RPMI8226 (cell line): Measurements from ENCODE around the gene FGF12.
A peak's percentile ranks its signal among the peaks of the same experiment; 100 is the strongest.

Experiments
- DNase-seq: peaks from one replicate; pipeline ENCODE4 v3.0.0-alpha.2; 2015

Gene FGF12

DNA sequence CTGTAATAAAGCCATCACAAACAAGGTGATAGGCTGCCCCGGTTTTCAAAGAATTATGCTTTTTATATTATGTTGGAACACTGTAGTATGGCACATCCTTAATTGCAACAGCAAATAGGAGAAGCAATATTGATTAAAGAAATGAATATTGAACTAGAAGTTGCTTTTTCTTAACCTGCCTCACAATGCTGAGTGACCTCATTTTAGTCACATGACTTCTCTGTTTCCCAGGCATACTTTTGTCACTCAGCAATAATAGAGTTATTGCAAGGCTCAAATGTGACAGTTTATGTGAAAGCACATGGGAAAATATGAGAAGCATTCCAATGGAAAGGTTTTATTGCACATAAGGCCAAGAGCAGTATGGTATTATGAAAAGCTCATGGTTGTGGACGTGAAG is 400.7 kb downstream of the FGF12 start:
- no peak for DNase-seq

DNA sequence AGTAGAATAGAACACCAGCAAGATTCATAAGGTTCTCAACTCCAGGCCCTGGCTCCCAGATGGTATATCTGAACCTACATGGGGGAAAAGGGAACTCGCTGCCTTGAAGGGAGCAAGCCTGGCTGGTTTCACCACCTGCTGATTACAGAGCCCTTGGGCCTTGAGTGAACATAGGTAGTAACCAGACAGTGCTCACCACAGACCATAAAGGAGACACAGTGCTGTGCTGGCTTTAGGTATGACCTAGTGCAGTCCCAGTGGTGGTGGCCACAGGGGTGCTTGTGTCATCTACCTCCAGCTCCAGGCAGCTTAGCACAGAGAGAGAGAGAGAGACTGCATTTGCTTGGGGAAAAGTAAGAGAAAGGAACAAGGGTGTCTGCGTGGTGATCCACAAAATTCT is 409.8 kb downstream of the FGF12 start:
- no peak for DNase-seq

DNA sequence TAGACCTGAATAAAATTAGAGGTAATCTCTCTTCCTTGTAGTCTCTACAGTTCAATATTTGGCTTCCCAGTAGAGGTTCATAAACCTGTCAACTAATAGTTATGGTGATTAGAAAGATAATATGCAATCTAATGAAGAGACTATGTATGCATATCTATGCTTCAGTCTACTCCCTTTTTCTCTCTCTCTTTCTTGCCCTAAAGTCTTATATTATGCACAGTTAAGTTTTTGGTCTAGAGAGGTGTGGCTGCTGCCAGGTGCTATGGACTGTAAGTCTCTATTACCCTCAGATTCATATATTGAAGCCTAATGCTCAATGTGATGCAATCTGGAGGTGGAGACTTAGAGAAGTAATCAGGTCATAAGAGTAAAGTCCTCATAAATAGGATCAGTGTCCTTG is 413.7 kb downstream of the FGF12 start:
- no peak for DNase-seq

DNA sequence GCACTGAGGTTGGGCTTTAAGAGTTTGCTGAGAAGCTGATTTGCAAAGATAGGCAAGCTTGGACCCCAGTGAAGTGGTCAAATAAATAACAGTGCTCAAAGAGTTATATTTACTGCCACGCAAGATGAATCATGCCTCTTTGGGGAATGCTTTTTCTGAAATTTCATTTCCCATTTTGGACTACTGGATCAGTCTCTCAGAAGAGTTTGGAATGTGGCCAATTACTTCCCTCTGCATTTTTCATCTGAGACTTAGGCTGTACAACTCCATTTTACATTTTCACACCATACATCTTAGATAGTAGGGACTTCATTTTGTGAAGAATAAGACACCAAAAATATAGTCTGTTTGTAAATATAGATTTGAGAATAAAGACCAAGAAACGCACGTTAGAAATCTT is 419.7 kb downstream of the FGF12 start:
- DNase-seq = no peak

DNA sequence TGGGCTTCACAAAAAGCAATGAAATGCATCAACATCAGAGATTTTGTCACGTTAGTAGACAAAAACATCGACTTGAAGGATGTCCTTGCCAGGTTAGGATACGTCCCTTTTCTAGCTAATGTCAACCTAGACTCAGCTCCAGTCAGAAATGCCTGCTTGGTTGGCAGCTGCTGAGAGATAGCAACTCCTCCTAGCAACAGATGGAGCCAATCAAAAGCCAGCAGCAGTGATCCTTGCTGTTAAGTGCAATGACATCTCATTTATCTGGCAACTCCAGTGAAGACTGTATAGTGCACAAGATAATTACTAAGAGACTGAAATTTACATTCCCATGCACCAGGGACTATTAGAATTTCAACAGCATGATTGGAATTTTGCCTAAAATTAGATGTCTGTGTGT is 424.1 kb downstream of the FGF12 start:
- no peak for DNase-seq

DNA sequence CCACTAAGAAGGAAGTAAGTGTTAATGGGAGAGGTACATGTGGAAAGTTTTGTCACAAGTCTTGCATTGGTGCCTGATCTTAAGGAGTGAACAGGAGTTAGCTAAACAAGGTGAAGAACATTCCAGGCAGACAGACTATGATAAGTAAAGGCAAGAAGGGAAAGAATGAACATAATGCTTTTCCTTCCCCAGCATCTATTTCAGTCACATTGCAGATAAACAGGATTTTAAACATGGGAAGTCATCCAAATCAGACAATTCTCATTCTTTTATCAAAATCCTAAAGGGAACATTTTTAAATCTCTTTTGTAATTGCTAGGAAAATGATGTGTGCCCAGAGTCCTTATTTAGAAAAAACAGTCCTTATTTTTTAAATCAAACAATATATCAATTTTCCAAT is 424.6 kb downstream of the FGF12 start:
- DNase-seq = no peak

DNA sequence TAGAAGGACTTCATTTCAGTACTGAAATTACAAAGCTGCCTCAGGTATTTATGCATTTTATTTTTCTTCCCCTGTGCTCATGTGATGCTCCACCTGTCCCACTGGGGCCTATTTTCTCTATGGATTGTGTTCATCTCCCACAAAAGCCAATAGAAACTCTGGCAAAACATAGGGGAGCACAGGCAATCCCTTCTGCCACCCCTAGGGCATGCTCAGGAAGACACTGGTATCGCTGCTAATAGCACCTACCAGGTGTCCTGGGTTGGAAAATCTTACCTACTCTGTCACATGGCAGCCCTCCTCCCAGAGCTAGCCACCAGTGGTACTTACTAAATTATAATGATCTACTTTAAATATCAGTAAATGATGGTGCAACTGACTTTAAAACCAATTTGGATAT is 427.4 kb downstream of the FGF12 start:
- DNase-seq = no peak

DNA sequence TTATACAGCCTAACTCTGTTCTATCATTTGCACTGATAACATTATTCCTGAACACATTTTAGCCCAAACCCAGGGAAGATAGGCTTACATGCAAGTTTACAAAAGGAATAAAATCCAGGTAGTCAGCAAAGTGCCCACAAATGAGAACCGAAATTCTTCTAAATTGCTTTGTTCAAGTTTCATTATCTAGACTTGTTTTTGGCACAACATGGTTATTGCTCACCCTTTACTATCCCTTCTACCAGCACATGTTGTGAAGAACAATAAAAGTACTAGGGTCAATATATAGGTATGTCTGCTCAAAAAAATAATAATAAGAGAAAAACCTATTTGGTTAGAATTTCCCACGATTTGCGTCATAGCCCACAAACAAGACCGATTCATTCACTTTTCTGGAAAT is 430.5 kb downstream of the FGF12 start:
- DNase-seq = peak; percentile 17

DNA sequence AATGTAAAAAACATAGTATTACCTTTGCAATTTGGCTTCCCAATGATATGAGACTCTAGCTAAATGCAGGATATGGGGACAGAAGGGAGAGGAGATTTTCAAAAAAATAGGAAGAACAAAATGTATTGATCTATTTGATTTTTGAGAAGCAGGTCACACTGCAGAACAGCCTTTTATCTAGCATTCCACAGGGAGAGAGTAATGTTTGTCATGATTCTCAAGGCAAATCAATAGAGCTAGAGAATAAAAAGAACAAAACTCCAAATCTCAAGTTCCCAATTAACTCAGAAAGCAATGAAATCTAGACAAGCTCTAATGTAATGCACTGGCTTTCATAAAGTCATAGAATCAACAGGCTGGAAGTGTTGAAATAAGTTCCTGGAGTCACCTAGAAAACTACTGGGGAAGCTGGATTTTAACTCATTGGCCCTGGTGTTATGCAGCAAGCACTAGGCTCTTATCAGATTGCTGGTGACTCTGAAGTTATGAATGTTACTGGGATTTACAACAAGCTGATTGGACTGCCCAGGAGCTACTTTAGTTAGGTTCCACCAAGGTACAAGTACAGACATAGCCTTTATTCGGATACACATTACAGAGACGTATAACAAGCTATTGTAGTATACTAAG is 442.8 kb downstream of the FGF12 start:
- no peak for DNase-seq

DNA sequence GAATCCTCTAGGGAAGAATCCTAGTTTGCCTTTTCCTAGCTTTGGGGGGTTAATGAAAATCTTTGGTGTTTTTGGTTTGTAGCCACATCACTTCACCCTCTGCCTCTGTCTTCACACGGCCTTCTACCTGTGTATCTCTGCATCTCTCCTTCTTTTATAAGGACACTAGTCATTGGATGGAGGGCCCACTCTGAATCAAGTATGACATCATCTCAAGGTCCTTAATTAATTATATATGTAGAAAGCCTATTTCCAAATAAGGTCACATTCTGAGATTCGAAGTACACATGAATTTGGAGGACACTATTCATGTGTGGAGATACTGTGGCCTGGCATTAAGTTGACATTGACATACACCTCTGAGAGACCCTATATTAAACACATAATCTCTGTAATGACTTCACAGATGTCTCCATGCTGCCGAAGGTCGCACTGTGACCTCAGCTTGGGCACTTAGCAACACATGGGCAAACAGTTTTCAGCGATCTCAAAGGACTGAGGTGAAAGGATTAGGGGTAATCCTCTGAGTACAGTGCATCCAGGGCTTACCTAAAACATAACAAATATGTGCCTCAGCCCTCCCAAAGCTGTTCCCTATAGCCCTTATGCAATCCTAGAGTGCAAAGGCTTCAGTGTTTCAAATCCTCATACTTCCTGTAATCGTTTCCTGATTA is 446.0 kb downstream of the FGF12 start:
- DNase-seq = no peak

DNA sequence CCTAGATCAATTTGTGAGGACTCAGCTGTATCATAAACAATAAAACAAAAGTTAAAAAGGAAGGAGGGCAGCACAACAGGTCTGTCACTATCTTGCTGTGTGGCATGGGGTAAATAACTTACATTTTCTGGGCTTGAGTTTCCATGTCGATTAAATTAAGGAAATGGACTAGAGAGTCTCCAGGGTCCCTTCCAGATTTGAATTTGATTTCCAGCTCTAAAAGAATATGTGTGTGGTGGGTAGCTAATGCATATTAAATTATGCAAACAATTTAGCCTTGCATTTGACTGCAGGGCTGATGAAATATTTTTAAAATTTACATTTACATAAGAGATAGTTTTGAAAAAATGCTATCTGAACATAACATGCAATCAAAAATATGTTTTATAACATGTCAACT is 447.7 kb downstream of the FGF12 start:
- no peak for DNase-seq

DNA sequence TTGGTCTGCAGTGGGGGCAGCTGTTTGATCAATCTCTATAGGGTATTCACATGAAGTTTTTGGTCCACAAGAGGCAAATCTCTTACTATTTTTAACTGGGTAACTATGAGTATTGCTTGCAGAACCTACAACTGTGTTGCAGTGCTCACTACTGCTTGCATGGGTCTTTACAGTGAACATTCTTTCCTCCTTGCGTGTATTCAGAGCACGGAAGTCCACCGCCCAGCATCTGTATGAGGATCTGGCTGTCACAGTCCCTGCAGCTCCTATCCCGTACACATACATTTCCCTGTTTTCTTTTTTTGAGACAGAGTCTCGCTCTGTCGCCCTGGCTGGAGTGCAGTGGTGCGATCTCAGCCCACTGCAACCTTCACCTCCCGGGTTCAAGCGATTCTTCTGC is 449.9 kb downstream of the FGF12 start:
- no peak for DNase-seq

DNA sequence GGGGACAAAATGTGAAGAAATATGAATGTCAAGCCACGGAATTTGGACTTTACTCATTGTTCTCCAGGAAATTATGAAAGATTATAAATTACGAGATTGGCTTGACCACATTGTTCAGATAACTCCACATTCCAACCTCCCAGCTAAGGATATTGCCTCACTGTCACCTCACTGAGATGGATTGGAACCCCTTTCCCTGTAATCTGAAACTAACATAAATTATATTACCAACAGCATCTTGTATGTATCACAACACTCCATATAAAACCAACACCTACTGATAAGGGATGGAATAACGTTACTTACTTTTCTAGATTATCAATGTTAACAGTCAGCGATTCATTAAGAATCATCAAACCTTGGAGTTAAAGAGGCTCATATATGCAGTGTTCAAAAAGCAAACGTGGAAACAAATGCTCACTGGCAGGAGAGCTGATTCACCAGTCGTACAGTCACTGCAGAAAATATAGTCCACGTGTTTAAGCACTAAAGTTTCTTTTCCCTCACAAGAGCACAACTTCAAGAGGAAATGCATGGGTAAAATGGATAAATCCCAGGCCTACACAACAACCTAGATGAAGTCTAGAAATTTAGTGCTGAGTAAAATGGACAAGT is 451.5 kb downstream of the FGF12 start:
- no peak for DNase-seq

DNA sequence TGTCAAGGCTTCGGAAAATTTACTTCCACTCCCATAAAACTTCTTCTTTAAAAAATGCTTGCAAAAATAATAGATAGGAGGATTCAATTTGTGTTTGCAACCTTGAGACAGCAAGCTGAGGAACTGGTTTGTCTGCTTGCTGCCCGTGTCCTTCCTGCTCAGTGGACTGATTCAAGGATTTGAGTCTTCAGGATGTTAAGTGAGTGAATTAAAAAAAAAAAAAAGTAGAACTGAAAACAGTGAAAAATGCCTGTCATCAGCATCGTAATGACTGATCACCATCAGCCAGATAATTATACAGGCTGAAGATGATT is 453.7 kb downstream of the FGF12 start:
- no peak for DNase-seq

DNA sequence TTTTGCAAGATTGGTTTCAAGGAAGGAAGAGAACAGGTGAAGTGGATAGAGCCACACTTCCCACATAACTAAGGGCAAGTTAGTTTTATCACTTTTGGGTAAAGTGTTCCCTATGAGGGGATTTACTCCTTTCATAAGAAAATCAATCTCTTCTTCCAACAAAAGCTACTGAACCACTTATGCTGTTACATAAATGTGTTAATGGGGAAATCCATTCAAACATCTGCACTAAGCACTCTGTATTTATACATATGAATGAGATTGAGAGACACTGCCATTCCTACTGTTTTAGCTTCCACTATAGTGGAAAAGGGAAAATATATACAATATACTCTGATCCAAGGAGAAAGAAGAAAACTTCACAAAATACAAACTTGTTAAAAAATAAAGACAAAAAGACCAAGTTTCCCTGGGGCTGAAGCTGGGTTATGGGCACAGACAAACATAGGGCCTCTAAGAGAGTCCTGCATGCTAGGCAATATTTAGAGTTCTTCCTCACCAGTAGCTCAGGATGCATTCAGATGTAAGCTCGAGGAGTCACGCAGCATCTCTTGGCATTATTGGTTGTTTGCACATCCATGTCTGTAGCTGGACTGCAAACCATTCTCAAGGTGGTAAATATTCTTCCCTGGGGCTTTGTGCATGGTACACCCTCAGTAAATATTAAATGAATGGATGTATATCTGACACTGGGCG is 454.2 kb downstream of the FGF12 start:
- DNase-seq = no peak

DNA sequence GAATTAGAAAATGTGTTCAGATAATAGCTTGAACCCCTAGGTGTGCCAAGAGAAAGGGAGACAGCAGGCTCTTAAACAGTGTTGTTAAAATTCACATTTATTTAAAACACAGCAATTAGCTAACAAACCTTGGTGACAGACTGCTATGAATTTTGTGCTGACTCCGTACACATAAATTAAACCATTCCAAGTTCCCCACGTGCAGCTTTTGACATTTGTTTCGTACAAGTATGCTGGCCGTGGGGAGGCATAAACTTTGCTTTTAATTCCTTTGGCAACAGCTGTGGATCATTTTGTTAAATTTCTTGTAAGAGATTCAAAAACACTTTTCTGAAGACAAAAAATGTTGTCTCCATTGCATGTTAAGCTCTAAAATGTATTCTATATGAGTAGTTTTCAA is 465.3 kb downstream of the FGF12 start:
- DNase-seq = no peak

DNA sequence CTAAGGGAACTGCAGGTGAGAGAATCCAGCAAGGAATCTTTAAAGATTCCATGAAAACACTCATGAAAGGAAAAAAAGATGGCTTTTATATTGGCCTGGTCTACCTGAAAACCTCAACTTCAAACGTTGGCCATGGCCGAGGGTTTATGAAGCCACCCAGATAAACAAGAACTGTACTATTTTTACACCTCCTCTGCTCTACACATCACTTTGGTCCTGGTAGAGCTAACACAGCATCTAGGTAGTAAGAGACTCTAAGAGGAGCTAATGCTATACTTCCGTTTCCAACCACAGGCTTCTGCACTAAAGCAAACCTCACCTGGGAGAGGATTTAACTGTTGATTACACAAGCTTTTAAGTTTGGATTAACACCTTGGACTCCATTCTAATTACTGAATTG is 466.2 kb downstream of the FGF12 start:
- no peak for DNase-seq

DNA sequence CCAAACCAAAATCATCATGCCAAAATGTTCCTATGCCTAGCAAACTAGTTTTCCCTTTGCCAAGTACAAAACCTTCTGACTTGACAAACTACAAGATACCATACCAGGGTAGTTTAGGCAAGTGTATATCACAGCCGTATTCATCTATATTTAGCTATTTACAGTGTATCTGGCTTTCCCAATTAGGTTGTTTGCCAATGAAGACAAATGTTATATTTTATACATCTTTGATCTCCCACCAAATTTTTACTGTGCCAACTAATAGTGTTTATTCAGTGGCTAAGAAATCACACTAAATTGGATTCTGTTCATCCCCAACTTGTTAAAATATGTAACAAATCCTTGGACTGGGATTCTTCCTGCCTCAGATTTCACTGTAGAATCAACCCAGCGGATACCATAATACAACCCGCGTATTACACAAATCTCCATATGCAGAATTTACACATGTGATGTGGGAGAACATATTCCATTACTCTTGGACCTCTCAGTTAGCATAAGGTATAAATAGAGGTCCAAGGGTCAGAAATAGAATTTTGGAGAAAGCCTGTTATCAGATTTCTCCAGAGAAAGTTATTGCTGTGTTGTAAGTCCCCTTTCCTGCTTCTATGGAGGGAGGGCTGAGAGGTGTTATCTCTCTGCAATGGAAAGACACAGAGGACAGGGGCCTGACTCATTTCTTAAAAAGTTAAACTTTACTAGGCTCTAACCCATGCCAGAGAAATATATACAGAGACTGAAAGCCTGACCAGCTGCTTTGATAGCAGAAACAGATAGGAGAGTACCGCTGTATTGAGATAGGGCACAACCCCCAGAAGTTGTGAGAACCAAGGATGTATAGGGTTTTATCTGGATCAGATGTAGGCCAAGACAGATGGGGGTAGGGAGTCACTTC is 467.0 kb downstream of the FGF12 start:
- DNase-seq = no peak

DNA sequence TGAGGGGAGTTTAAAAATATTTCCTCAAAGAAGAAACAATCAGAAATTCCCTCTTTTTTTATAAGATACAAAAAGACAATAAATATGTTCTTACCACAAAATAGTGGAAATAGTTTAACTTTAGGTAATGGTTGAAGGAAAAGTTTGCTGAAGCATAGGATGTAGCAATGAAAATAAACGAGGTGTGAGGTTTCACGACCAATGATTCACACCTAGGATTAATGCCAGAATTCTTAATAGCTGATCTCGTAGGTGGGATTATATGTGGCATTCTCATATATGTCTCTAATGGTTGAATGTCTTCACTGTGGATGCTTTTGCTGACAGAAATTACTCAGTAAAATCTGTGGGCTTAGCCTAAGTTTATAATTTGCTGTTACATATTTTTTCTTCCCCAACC is 467.7 kb downstream of the FGF12 start:
- DNase-seq = no peak

DNA sequence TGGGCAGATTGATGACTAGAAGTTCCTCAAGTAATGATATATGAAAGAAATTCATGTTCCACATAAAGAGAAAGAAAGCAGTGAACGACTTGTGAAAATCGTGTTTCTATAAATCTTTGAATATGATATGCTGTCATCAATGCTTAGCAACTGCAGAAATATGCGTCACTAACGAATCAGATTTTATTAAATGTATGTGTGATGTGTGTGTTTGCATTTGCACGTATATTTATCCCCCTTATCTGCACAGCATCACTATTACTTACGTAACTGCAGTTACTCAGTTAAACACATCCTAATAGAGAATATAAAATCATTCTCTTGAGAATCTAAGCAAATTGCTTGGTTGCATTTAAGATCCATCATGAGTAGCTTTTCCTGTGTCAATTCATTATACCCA is 468.6 kb downstream of the FGF12 start:
- DNase-seq = no peak

DNA sequence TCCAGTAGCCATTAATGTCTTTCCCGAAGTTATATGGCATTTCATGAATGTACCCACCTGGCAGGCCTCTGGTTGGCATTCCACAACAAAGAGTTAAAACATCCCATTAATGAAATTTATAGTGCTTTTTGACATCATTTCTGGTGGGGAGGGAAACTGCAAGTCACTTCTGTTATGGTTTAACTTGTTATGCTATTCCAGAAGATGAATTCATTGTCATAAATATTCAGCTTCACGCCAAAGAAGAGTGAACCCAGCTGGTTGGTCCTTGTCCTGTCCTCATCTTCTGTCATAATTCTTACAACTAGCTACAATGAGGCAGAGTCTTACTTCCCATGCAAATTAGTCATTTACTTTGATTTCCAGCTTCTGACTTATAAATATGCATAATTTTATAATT is 471.5 kb downstream of the FGF12 start:
- DNase-seq = no peak

DNA sequence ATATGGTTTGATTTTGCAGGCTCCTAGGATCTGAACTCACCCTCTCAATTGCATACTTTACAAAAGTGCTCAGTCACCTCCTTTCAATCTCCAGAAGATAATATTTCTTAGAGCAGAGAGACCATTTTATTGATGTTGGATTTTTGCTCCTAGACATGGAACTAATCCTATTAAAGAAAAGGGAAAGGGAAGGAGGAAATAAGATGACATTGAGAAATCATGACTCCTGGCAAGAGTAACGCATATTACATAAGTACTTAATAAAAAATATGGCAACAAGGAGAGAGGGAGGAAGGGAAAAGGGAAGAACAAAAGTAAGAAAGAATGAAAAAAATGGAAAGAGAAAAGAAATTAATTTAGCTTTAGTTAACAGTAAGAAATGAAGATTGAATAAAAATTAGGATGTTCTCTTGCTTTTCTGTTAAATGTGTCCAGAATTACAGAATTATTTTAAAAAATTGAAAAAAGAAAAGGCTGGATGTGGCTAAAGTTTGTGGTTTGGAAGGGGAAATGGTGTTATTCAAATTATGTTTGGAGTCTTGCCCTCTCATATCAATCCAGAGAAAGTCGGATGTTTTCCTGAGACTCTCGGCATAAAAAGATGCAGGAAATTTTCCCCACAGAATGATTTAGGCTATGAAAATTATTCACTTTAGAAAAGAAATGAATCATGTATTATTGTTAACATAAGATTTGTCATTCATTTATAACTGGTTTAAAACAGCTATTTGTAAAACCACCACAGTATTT is 474.0 kb downstream of the FGF12 start:
- DNase-seq = no peak

DNA sequence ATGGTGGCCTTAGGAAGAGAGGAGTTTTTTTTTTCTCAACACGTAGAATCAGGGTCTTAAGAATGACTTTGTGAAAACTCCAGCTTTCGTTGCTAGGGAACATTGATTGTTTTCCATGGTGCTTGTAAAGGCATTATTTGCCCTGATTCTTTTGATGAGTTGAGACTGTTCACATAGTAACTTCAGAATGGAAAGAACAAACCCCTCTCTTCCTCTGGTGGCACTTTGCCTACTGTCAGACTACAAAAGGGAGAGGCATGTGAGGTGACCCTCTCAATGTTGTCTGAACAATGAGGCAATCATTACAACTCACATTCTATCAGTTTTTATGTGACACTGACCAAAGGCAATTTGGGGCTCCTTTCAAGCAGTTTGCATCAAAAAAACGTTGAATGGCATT is 477.8 kb downstream of the FGF12 start:
- DNase-seq = no peak
